Panc1 (cell line): ENCODE measurements around the gene FSTL5. TPM values are rescaled to one million over a fixed set of nuclear protein-coding genes. Genes with fewer than 3 reads are reported as not detected.

Experiments used
- ATAC-seq: fragments of 200-7000 bp; cut with Tn5 transposase; 2 replicates; pipeline ENCODE4 v1.9.1; 2020; ENCODE audit warnings: mild to moderate bottlenecking, moderate library complexity
- BruUV-seq: library from RNA; stranded (reverse); fragments of 400-500 nt; replicated peaks from 2 replicates; lab custom pipeline; 2021; lab: Mats Ljungman, UMichigan
- CTCF ChIA-PET: fragments of 300-600 bp; sonication (Branson Sonifier 250); formaldehyde crosslinking; loops from one replicate; lab custom pipeline; 2022; ENCODE audit warnings: antibody characterized with exemption; lab: Charles Lee
- POLR2A ChIA-PET: fragments of 300-600 bp; sonication (Branson Sonifier 250); formaldehyde crosslinking; loops from one replicate; lab custom pipeline; 2022; ENCODE audit warnings: antibody characterized with exemption; lab: Charles Lee
- DNase-seq: peaks from one replicate; pipeline ENCODE4 v3.0.0-alpha.2; 2010; ENCODE audit warnings: low read depth, low spot score
- H3K27ac ChIP-seq: 2 replicates; pipeline ENCODE4 v1.5.1; 2011; ENCODE audit warnings: mild to moderate bottlenecking, low read length, inconsistent platforms
- H3K27me3 ChIP-seq: fragments of 200-500 bp; sonication (Bioruptor generic); 2 replicates; pipeline ENCODE4 v1.6.0; 2014; ENCODE audit warnings: low read length, inconsistent platforms; ENCODE audit not compliant: control insufficient read depth, insufficient read depth
- H3K36me3 ChIP-seq: fragments of 200-500 bp; sonication (Bioruptor generic); 2 replicates; pipeline ENCODE4 v1.5.1; 2014; ENCODE audit warnings: inconsistent platforms, mild to moderate bottlenecking, low read length, moderate library complexity; ENCODE audit not compliant: control insufficient read depth, insufficient read depth
- H3K4me1 ChIP-seq: 2 replicates; pipeline ENCODE4 v1.5.1; 2011; ENCODE audit warnings: inconsistent platforms, mild to moderate bottlenecking, low read length, moderate library complexity; ENCODE audit not compliant: control insufficient read depth, insufficient read depth
- H3K4me3 ChIP-seq, 2 experiments: 2 replicates each; pipeline ENCODE4 v1.5.1; 2011 to 2012; ENCODE audit warnings: low read depth in 2 of 2, low read length in 2 of 2, mild to moderate bottlenecking in 2 of 2, inconsistent platforms in 1 of 2, moderate library complexity in 1 of 2
- H3K9me3 ChIP-seq: fragments of 200-500 bp; sonication (Bioruptor generic); 2 replicates; pipeline ENCODE4 v1.5.1; 2014; ENCODE audit warnings: low read depth, mild to moderate bottlenecking, inconsistent platforms, low read length, moderate library complexity; ENCODE audit not compliant: control insufficient read depth, insufficient read depth
- POLR2AphosphoS5 ChIP-seq: IDR thresholded peaks from 2 replicates; pipeline ENCODE4 v1.6.1; 2012; ENCODE audit warnings: mild to moderate bottlenecking, low read depth, low read length, moderate library complexity
- REST ChIP-seq, 2 experiments: IDR thresholded peaks; 2 replicates each; pipeline ENCODE4 v1.6.1; 2011 to 2012; ENCODE audit warnings: low read depth in 2 of 2, control low read depth in 1 of 2, low read length in 1 of 2, mild to moderate bottlenecking in 1 of 2, moderate library complexity in 1 of 2; ENCODE audit not compliant: insufficient read depth in 1 of 2
- SIN3A ChIP-seq: IDR thresholded peaks from 2 replicates; pipeline ENCODE4 v1.6.1; 2012; ENCODE audit warnings: low read depth, mild to moderate bottlenecking, low read length, moderate library complexity, borderline replicate concordance; ENCODE audit not compliant: insufficient read depth
- TCF7L2 ChIP-seq: IDR thresholded peaks from 2 replicates; pipeline ENCODE4 v1.6.1; 2011; ENCODE audit warnings: mild to moderate bottlenecking, low read depth, low read length, inconsistent platforms
- in situ Hi-C: cut with HindIII; loops from 2 replicates; pipeline ENCODE4 v1.10.0; 2016; ENCODE audit warnings: low sequenced_read_pairs, low pct_unique_long_range_greater_than_20kb
- intact Hi-C: fragments of 100-400 bp; cut with micrococcal nuclease; formaldehyde crosslinking; loops from one replicate; pipeline ENCODE4 v1.10.0; 2022; ENCODE audit not compliant: unreplicated experiment
- total RNA-seq: library from RNA; stranded (reverse); gene quantifications from one replicate; pipeline ENCODE4 v1.2.1, GENCODE V29; 2021; ENCODE audit not compliant: unreplicated experiment
- TF ChIP-seq, protein P1 (sequence below): fragments of 450-650 bp; IDR thresholded peaks from 2 replicates; pipeline ENCODE4 v1.5.1; 2017; ENCODE audit warnings: mild to moderate bottlenecking

The FSTL5 gene
- total RNA-seq, 1 experiment from 2014 or later, result 0.67 TPM

DNA sequence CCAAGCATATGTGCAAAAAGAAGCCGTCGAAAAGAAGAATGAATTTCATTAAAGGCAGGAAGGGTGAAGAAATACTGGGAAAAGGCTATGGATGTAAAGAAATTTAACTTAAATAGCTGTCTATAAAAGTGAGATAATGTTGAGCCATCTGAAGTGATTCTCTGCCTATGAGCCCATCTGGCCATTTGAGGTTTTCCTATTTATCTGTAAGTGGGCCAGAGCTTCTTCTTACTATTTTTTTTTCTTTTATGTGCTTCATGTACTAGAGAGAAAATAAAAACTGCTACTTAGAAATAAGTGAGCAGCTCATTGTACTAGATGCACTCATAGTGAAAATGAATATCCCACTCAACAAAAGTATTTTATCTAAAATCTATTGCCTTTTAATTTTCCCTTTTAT, 725.7 kb downstream of the FSTL5 start:
- Histone ChIP-seq H3K36me3 (no peaks in the 10 kb centered on the region), H3K9me3 (no peaks in the 10 kb centered on the region), H3K4me1 (no peaks in the 10 kb centered on the region), H3K27ac (no peak overlapping the region), H3K4me3 (no peak overlapping the region), H3K27me3 (no peaks in the 10 kb centered on the region)
- intact Hi-C loops, result no loop called here
- no peak for ATAC-seq
- DNase-seq, result no peak
- BruUV-seq, result no TSS peak
- ChIA-PET POLR2A (no interaction called here), CTCF (no interaction called here)
- in situ Hi-C loops, result no loop called here
- no peak for TF ChIP-seq SIN3A
- TF ChIP-seq REST (IDR thresholded peaks at IDR 0.05; ENCODE audit: insufficient read depth in 1 of 2, low read depth in 2 of 2, low read length in 1 of 2), result no peak
- no peak for TF ChIP-seq TCF7L2
- TF ChIP-seq, protein P1, sequence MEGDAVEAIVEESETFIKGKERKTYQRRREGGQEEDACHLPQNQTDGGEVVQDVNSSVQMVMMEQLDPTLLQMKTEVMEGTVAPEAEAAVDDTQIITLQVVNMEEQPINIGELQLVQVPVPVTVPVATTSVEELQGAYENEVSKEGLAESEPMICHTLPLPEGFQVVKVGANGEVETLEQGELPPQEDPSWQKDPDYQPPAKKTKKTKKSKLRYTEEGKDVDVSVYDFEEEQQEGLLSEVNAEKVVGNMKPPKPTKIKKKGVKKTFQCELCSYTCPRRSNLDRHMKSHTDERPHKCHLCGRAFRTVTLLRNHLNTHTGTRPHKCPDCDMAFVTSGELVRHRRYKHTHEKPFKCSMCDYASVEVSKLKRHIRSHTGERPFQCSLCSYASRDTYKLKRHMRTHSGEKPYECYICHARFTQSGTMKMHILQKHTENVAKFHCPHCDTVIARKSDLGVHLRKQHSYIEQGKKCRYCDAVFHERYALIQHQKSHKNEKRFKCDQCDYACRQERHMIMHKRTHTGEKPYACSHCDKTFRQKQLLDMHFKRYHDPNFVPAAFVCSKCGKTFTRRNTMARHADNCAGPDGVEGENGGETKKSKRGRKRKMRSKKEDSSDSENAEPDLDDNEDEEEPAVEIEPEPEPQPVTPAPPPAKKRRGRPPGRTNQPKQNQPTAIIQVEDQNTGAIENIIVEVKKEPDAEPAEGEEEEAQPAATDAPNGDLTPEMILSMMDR, result no peak
- no peak for TF ChIP-seq POLR2AphosphoS5

- Histone ChIP-seq H3K27ac (no peak overlapping the region), H3K9me3 (no peaks in the 10 kb centered on the region), H3K27me3 (no peaks in the 10 kb centered on the region), H3K4me3 (no peak overlapping the region), H3K4me1 (no peaks in the 10 kb centered on the region), H3K36me3 (no peaks in the 10 kb centered on the region)
- BruUV-seq, result no TSS peak
- no peak for DNase-seq
- ChIA-PET POLR2A (no interaction called here), CTCF (no interaction called here)
- intact Hi-C loops, result no loop called here
- TF ChIP-seq SIN3A (no peak), TCF7L2 (no peak), REST (IDR thresholded peaks at IDR 0.05; ENCODE audit: insufficient read depth in 1 of 2, low read depth in 2 of 2, low read length in 1 of 2) (no peak), POLR2AphosphoS5 (no peak)
- TF ChIP-seq, protein P1, result no peak
- ATAC-seq, result no peak
- in situ Hi-C loops, result no loop called here
These were observed 735.4 kb downstream of the FSTL5 start for GRCh38 chr4:161428180-161428965.
